Left cardiac atrium (tissue), 4 donors: ENCODE measurements around the gene GAL. TPM values are rescaled to one million over a fixed set of nuclear protein-coding genes. Genes with fewer than 3 reads are reported as not detected.

Source experiments
- ATAC-seq, 2 donors: fragments of 200-7000 bp; cut with Tn5 transposase; one replicate each; pipeline ENCODE4 v1.9.1; 2020; ENCODE audit warnings: mild to moderate bottlenecking in 2 of 2, moderate library complexity in 2 of 2
- DNase-seq: peaks from one replicate; pipeline ENCODE4 v3.0.0-alpha.2; 2020
- intact Hi-C, 2 donors: fragments of 100-400 bp; cut with DNase I; formaldehyde crosslinking; loops; one replicate each; pipeline versions ENCODE4 v1.14.1 to v1.15.1; 2022 to 2023
- total RNA-seq, 2 donors: library from RNA; stranded (reverse); fragmentation: NEBNext Ultra II Directional; extraction: Animal tissue kit (Norgen Biotek cat#: 25700); gene quantifications; one replicate each; pipeline ENCODE4 v1.2.1, GENCODE V29; 2021
- donor health status: DM: no; HTN: yes; CAD: no.
- donor health status: DM: no; HTN: yes; CAD: no; lungs with severe emphysema.
- donor health status: DM: yes; HTN: yes; CAD: no.
- donor health status: Dilated cardiomyopathy.

GAL gene
- total RNA-seq, 2 donors from 2014 or later: 0.31 TPM; not detected in 1

DNA sequence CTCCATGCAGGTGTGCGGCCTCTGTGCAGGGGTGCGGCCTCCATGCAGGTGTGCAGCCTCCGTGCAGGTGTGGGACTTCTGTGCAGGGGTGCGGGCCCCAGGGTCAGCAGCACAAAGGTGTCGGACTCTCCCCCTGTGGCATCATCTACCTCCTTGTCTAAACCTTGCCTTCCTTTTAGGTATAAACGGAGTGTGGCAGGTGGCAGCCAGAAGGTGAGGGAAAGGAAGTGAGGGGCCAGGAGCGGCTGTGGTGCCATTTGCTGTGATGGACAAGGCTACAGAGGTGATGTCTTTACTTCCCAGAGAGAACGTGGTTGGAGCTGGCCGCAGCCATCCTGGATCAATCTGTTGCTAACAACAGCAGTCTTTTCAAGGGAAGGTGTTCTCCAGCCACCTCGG is 9.1 kb downstream of the GAL start:
- intact Hi-C loops: no loop called here
- DNase-seq (no peak), ATAC-seq (no peak)

DNA sequence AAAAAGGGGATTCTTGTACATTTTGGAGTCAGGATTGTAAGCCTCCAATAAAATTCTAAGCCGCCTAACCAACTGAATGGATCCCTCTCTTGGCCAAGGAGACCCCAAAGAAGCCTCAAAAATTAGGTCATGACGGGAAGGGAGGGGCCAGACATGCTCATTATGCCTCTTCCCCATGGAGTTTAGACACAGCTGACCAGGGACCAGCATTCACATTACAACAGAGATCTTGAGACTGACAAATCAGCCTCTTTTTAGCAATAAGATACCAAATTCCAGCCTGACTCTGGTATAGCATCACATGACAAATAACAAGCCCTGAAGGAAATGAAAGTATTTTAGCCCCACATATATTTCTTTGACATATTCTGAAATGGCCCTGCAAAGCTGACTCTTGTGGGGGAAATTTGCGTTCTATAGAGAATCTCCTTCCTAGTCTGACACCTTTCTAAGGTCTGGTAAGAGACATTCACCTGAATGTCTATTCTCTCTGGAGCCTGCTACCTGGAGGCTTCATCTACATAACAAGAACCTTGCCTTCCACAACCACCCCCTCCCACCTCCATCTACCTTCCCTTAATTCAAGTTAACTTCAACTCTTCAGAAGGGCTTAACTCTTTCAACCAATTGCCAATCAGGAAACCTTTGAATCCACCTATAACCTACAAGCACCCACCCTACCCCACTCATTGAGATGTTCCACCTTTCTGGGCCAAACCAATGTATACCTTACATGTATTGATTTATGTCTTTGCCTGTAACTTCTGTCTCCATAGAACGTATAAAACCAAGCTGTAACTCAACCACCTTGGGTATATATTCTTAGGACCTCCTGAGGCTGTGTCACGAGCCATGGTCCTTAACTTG is 10.3 kb downstream of the GAL start:
- intact Hi-C loops: no loop called here
- DNase-seq (no peak), ATAC-seq (no peak)

DNA sequence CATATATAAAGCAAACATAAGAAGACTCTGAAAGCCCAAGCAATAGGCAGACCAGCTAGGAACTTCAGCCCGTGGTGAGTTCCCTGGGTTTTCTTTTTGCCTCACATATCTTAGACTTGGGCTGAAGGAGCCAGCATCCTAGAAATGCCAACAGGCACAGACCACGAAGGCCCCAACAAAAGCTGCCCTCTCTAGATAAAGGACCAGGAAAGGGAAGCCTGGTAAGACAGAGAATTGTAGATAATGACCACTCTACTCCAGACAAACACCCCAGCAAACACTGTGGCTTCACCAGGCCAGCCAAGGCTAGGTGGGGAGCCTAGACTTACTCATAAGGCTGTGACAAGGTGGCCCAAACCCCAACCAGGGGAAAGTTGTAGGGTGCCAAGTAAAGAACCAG is 11.2 kb downstream of the GAL start:
- intact Hi-C loops: no loop called here
- no peak for ATAC-seq
- DNase-seq: no peak

DNA sequence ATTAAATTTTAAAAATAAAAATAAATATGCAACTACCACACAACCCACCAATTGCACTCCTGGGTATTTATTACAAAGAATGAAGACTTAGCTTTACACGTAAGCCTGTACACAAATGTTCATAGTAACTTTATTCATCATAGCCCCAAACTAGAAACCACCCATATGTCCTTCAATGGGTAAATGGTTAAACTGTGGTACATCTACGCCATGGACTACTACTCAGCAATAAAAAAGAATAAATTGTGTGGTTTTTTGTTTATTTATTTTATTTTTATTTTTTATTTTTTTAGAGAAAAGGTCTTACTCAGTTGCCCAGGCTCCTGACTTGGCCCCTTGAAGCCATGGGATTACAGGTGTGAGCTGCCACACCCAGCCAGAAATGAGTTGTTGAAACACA is 14.6 kb downstream of the GAL start:
- intact Hi-C loops: no loop called here
- DNase-seq (no peak), ATAC-seq (no peak)

DNA sequence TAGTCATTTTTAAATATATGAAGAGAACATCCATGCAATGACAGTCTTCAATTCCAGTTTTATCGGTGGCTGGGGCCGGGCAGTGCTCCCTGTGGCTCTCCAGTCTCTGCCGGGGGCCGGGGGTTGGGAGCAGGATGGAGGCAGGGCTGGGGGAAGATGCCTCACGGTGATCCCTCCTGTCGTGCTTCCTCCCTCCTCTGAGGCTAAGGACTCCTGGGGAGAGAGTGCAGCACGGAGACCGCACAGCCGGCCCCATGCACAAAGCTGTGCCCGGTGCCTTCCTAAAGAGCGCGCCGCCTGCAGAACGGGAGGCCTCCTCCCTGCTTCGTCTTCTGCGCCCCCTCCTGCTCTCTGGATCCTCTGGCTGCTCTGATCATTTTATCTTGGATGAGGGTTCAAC is 20.5 kb downstream of the GAL start:
- no peak for DNase-seq
- intact Hi-C loops: no loop called here
- no peak for ATAC-seq

DNA sequence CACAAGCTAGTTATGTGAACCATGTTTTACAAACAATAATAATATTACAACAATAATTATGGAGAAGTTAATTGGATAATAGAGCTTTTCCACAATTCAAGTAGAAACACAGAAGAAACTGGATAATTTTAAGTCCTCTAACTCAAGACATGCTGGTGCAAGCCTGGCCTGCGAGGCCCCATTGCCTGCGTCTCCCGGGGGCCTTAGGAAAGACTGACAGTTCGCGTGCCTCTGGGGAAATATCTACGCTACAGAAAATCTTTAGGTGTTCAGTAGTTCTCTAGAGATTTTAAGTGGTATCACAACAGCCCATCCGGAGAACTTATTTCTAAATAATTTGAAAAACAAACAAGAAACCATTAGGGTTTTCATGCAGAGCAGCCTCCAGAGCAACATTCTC is 23.2 kb downstream of the GAL start:
- no peak for DNase-seq
- intact Hi-C loops: no loop called here
- ATAC-seq: no peak

DNA sequence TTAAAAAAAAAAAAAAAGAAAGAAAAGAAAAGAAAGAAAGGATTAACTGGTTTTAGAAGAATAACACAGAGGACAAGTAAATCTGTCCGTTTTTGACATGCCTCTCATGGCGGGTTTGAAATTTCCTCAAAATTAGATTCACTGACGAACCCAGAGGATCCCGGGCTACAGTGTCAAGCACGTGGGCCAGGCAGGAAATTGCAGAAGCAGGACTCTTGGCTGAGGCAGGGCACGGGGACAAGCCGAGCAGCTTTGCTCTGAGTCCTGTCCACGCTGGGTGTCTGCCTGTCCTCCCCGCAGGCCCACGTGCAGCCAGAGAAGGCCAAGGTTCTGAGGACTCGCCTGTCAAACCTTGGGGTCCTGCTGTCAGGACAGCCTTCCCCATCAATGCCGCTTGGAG is 24.7 kb downstream of the GAL start:
- ATAC-seq: no peak
- intact Hi-C loops: no loop called here
- DNase-seq: no peak

DNA sequence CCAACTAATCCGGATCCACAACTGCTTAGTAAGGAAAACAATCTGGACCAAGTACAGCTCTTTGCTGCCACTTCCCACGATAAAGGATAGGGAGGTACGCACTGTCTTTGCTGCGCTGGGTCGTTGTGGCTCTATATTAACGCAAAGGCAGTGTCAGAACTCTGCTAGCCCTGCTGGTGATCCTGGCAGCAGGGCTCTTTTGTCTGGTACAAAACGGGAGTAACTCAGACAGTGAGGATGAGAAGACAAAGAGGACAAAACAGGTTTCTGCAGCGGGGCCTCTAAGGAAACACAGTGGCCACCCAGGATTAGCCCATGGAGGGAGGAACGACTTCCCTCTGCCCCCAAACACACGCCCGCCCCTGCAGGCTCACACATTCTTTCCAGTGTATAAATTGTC is 26.1 kb downstream of the GAL start:
- intact Hi-C loops: no loop called here

DNA sequence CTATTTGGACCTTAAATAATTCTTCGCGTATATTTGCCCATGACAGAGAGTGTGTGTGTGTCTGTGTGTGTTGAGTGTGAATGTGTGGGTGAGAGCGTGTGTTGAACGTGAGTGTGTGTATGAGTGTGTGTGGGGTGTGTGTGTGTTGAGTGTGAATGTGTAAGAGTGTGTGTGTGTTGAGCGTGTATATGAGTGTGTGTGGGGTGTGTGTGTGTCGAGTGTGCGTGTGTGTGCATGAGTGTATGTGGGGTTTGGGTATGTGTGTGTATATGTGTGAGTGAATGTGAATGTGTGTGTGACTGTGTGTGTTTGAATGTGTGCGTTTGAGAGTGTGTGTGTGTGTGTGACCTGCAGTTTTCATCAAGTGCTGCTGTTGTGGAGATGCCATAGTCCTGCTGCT is 26.8 kb downstream of the GAL start:
- intact Hi-C loops: no loop called here
- DNase-seq: no peak
- ATAC-seq: no peak

More for the DNA sequence above, 26.1 kb downstream of the GAL start:
- DNase-seq (no peak), ATAC-seq (no peak)

DNA sequence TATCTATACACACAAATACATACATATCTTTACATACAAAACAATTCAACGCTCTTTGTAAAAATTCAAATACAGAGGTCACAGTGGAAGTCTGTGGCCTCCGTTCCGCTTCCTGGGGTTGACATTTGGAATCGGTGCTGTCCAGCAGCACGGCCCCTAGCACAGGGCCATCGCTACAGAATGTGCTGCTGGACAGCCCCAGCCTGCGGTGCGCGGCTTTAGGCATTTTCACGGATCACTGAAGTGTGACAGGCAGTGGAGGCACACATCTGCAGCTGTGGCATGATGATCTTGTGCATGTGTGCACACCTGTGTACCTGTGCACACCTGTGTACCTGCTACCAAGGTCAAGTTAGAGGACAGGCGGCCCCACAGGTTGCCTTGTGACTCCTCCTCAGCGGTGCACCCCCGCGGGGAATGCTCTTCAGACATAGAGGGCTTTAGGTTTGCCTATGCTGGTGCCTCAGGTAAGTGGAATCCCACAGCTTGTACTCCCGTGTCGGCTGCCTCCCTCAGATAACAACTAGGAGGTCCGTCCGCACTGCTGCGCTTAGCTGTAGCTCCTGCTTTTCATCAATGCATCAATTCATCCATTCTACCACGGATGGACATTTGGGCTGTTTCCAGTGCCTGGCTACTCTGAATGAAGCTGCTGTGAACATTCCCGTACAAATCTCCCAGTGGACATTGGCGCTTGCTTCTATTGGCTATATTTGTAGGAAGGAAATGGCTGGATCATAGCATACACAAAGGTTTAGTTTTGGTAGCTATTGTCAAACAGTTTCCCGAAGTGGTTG is 29.9 kb downstream of the GAL start:
- no peak for ATAC-seq
- intact Hi-C loops: no loop called here

DNA sequence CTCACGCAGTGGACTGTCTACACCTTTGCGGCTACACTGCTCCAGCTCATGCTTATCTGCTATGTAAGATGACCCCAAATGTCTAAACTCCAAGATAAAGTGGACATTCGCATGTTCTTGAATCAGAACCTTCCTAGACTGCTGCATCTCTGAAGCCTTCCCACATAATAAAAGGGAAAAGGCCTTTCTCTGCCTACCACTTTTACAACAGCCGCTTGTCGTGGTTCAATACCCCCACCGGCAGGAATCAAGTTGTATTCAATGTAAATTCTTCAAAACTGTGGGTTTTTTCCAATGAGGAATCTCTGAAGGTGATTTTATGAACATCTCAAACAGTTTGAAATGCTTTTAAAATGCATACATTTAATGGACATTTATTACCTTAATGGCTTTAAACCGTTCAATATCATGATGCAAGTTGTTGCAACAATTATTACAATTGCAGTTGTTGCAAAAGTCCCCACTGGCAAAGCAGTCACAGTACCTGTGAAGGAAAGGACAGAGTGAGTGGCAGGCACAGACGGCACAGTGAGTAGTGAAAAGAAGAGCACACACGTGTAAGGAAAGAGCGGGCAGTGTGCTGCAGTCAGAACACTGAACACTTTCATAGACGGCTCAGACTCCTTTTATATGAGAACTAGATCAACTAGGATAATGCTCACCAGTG is 31.2 kb downstream of the GAL start:
- intact Hi-C loops: no loop called here
- ATAC-seq (no peak), DNase-seq (no peak)

More for the DNA sequence above, 29.9 kb downstream of the GAL start:
- no peak for DNase-seq

DNA sequence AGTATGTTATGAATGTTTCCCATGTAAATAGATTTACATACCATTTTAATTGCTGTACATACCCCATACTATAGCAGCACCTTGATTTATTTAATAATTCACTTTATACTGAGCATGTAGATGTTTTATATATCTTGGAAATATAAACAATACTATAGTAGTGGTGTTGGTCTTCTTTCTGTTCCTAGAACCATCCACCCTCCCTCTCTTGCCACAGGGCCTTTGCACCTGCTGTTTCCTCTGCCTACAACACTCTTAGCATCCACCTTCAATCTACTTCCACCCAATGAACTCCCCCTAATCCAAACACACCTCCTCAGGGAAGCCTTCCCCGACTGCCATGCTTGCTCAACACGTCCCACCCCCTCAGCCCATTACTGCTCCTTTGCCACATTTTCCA is 36.7 kb downstream of the GAL start:
- DNase-seq (no peak), ATAC-seq (no peak)
- intact Hi-C loops: no loop called here

DNA sequence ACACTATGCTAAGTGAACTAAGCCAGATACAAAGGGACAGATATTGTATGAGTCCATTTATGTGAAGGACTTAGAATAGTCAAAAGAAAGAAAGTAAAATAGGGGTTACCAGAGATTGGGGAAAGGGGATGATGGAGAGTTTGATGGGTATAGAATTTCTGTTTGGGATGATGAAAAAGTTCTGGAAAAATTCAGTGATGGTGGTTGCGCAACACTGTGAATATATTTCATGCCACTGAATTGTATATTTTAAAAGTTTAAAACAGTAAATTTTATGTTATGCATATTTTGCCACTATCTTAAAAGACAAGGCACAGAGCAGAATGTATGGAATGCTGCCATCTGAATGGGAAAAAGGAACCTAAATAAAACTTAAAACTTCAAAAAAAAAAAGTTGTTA is 37.8 kb downstream of the GAL start:
- DNase-seq: no peak
- intact Hi-C loops: no loop called here
- ATAC-seq: no peak

DNA sequence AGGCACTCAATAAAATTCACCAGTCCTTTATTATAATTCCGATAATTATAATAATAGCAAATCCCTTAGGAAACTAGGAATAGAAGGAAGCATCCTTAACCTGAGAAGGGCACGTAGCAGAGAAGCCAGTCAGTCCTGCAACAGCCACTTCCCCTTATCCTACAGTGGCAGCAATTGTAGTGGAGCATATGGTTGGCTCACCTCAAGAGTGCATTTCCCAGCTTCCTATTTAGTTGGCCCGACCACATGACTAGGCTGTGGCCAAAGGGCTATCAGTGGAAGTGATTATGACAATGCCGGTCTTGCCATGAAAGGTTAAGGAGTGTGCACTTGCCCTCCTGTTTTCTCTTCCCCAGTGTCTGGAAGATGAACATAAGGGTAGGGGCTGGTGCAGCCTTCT is 39.9 kb downstream of the GAL start:
- ATAC-seq: no peak
- intact Hi-C loops: no loop called here
- no peak for DNase-seq

DNA sequence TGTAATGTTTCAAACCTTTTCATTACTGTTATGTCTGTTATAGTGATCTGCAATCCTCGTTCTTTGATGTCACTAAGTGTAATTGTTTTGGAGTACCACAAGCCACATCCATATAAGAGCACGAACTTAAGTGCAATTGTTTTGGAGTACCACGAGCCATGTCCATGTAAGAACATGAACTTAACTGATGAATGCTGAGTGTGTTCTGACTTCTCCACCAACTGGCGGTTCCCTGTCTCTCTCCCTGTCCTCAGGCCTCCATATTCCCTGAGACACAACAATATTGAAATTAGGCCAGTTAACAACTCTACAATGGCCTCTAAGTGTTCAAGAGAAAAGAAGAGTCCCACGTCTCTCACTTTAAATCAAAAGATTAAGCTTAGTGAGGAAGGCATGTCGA is 43.4 kb downstream of the GAL start:
- DNase-seq (no peak), ATAC-seq (no peak)
- intact Hi-C loops: no loop called here

DNA sequence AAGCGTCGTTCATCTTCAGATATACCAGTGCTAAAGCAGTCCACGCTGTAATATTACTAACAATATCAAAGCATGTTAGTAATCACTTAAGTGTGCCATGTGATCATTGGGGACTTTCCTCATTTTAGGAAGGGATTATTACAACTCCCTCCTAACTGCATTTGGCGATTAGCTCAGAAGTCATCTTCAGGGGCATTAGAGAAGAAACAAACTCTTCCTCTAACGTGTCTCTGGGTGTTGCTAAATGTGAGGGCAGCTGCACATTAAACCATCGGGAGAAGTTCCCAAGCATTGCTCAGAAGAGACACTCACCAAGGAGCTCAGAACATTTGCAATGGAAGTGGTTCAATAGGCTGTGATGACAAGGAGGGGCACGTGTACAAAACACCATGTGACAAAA is 49.8 kb downstream of the GAL start:
- intact Hi-C loops: no loop called here
- ATAC-seq: no peak
- DNase-seq: no peak

DNA sequence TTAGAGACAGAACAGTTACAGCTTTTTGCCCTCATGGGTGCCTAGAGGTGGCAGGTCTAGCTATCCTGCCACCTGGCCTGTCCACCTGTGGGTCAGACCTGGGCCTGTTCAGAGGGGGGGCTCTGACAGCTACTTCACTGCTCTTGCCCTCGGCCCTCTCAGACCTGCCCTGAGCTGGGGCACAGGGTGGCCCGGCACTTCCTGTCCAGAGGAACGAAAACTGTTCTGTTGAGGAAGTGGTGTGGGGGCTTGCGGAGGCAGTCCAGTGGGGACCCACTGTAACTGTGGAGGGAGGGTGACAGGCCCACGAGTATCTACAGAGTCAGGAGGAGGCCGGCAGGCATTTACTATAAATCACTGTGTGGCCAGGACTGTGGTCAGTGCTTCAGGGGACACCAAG is 50.8 kb downstream of the GAL start:
- DNase-seq (no peak), ATAC-seq (no peak)
- intact Hi-C loops: no loop called here

DNA sequence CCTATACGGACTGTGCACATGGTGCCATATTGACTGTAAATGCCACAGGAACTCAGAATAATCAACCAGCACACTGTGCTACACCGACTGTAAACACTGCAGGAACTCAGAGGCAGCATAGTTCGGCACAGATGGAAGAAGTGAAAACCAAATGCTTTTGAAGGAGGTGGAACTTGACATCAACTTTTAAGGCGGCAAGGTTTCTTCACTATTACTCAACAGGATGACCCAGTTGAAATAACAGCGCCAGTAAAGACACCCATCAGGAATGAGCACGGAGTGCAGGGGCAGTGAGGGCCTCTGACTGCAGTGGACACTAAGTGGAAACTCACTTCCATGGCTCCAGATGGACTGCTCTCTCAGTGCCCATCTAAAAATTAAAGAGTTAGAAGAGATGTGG is 51.3 kb downstream of the GAL start:
- ATAC-seq (no peak), DNase-seq (no peak)
- intact Hi-C loops: no loop called here
